NCI-H2227 treated with DMSO at 0.1 percent for 48 hours (cell line): ENCODE data around the gene GIT2.
"Not testable (repeated sequence)": the region's sequence is repeated elsewhere in the genome, so short reads cannot be mapped to it uniquely, and the experiment has no call there.

Experiments used
- DNase-seq: peaks from one replicate; lab custom pipeline; 2025; lab: John Stamatoyannopoulos, UW

Gene GIT2, protein sequence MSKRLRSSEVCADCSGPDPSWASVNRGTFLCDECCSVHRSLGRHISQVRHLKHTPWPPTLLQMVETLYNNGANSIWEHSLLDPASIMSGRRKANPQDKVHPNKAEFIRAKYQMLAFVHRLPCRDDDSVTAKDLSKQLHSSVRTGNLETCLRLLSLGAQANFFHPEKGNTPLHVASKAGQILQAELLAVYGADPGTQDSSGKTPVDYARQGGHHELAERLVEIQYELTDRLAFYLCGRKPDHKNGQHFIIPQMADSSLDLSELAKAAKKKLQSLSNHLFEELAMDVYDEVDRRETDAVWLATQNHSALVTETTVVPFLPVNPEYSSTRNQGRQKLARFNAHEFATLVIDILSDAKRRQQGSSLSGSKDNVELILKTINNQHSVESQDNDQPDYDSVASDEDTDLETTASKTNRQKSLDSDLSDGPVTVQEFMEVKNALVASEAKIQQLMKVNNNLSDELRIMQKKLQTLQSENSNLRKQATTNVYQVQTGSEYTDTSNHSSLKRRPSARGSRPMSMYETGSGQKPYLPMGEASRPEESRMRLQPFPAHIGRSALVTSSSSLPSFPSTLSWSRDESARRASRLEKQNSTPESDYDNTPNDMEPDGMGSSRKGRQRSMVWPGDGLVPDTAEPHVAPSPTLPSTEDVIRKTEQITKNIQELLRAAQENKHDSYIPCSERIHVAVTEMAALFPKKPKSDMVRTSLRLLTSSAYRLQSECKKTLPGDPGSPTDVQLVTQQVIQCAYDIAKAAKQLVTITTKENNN

DNA sequence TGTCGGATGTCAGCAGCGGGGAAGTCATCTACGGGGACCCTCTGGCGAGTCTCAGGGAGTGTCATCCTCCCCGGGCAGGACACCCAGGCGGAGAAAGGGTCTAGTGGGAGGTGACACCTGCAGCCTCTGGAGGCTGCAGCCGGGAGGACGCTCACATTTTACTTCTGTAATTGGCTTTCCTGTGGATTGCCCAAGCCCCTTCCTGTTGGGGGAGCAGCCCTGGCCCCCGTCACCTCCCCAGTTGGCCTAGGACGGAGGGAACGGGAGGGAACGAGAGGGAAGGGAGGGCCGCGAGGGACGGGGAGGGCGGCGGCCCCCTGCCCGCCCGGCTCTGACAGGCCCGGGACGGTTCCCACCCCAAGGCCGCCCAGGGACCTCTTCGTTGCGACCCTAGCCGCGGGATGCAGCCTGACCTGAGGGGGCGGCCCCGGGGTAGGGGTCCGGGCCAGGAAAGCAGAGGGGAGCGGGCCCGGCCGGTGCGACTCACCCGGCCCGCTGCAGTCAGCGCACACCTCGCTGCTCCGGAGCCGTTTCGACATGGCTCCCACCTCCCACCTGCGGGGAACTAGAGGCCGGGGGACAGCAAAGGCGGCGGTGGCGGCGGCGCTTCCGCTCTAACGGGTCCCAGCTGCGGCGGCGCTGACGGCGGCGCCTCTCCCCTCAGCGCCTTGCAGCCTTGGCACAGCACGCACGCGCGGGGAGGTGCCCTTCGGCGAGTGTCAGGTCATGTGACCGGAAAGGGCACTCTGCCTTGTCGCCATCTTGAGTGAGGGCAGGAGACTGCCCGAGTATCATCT, at the start of gene GIT2:
TSS of gene GIT2 (minus strand) at position 683 of the 797 bp plus-strand sequence. CDS start at position 539, 144 bp downstream.
- peak; percentile 86 for DNase-seq

- DNase-seq: no peak
Observed at GRCh38 chr12:110042264-110042663, 46.1 kb upstream of the GIT2 start.

GRCh38 chr12:110039085-110039807, 43.1 kb upstream of the GIT2 start:
- DNase-seq: no peak

DNA sequence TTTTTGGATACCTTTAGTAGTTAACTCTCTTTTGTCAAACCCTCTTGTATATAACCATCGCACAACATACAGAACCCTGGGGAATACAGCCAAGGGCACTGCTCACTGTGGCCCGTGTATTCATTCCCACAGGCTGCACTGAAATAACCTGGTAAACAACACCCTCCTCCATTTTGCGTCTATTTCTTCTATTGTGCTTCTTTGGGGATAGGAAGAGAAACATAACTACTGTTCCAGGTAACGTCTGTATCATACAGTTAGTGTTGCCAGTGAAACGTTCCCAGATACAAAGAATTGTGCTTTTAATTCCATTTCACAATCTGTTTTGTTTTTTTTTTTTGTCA, 42.5 kb upstream of the GIT2 start:
- DNase-seq: no peak

DNA sequence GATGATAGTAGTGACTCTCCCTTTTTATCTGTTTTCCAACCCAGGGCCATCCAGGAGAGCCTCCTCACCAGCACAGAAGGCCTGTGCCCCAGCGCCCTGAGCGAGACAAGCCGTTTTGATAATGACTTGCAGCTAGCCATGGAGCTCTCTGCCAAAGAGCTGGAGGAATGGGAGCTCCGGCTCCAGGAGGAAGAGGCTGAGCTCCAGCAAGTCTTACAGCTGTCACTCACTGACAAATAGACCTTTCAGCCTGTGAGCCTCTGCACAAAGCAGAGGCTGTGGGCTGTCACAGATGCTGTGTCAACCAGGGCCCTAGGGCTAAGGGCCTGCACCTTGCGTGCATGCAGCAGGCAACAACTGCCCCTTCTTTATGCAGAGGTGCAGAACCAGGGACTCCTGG, 41.1 kb upstream of the GIT2 start:
- DNase-seq: no peak

DNA sequence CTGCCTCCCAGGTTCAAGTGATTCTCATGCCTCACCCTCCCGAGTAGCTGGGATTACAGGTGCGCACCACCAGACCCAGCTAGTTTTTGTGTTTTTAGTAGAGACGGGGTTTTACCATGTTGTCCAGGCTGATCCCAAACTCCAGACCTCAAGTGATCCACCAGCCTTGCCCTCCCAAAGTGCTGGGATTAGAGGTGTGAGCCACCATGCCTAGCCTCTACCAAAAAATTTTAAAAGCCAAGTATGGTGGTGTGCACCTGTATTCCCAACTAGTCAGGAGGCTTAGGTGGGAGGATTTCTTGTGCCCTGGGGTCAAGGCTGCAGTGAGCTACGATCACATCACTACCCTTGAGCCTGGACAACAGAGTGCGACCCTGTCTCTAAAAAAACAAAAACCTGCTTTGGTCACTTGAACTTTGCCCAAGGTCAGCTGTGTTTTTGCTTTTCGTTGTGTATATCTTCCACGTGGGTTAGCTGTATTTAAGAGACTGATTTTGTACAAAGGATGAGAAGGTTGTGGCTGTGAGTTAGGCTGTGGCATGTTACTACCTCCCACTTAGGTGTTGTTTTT, 39.5 kb upstream of the GIT2 start:
- no peak for DNase-seq

DNA sequence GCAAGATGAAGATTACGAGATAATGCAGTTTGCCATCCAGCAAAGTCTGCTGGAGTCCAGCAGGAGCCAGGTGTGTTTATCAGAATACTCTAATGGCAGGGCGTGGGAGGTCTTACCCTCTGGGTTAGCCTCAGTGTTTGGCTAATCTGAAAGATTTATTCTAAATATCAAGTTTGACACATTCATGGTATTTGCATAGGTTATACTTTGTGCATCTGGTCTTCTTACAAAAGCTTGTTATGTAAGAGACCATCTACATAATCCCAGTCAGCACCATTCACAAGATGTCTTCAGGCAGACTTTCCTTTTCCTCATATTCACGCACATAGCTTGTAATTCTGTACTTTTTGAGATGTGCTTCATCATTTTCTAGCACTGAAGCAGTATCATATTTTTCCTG, 37.7 kb upstream of the GIT2 start:
- DNase-seq: no peak

DNA sequence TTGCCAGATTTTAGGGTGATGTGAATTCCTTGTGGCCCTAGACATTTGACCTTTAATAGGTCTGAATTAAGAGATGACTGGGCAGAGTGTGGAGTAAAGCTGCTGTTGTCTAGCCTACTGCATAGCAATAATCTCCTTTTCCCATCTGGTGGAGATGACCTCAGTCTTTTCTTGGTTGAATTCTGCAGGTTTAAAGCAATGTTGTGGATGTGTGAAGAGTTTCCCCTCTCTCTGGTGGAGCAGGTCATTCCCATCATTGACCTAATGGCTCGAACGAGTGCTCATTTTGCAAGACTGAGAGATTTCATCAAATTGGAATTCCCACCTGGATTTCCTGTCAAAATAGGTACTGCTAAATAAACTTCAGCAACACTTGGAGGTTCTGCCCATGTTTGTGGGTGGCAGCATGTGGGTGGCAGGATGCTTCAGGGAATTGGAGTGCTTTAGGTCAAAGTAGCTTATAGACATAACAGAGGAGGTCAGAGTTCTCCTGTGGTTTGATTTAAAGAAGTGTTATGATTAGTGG, 33.2 kb upstream of the GIT2 start:
- no peak for DNase-seq

GRCh38 chr12:110028323-110028722, 32.2 kb upstream of the GIT2 start:
- DNase-seq: no peak

DNA sequence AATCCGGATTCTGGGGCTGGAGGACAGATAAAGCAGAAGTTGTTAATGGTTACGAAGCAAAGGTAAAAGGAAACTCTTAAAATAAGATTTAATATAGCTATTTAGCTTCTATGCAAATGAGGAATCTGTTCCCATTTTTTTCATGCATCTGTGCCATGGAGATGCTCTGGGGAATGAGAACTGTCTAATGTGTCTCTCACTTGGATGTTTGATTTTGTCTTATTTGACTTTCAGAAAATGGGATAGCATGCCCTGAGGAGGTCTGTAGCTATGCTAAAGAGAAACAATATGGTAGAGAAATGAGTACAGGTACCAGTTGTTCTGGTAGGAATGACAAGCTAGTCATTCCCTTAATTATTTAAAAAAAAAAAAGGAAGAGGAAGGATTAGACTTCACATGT, 27.9 kb upstream of the GIT2 start:
- DNase-seq: no peak

DNA sequence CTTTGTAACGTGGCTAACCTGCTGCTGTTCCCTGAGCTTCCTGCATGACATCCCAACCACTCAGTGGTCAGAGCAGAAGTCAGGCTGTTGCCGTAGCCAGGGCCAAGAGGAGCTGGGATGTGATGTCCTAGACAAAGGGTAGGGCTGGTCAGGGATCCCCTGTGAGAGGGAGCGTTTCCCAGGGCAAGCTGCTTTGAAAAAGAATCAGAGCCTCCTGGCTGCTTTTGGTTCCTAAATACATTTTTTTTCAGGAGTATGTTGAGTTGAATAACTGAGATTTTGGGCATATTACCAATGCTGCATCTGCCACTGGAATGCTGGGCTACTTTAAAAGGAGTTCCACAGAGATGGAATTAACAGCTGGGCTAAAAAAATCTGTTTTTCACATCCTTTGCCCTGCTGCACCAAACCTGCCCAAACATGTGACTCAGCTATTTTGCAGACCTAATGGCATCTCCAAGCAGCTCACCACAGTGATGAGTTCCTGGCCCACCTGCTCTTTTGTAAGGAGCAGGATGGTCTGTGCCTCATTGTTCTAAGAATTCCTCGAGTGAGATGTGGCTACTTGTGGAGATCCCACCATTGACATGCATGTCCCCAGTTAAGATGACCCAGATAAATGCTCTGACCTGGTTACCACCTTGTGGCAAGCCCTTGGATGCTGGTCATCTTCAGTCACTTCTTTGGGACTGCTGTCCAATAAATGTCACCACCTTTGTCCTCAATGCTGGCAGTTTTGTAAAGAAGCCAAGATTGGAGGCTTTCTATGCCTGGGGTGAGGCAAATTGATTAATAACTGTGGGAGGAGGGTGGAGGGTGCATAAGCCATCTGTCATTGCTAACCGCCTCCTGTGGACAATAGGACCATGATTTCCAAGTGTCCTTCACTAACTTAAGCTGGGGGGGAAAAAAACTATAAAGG, 27.2 kb upstream of the GIT2 start:
- no peak for DNase-seq

DNA sequence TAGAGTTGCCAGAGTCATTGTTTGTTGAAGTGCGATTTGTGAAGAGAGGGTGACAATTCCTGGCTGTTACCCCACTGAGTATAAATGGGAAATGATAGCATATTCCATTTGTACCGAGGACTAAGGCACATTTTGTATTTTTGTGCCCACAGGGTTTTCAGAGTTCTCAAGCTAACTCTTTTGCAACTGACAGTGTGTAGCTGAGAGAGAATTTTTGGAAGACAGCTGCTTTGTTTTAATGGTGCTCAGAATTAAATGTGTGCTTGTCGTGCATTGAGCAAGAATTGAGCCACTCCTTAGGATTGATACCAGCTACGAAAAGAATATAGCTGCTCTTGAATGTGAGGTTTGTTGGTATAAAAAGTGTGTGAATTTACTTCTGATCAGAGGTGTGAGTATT, 24.8 kb upstream of the GIT2 start:
- no peak for DNase-seq

DNA sequence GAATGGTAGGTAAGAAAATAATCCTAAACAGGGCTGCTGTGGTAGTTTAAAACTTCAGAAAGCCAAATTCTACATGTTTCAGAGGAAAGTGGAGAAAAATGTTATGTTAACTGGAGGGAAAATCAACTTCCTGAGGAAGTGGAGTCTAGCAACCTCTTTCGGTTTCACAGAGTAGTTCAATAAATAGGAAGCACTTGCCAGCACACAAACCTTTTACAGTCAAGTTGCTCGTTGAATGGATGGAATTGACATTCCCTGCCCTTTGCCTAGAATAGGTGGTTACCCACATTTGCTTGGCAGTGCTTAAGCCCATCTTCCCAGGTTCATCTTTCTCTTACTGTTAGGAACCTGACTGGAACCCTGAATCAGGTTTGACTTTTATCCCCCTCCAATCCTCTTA, 19.0 kb upstream of the GIT2 start:
- no peak for DNase-seq

GRCh38 chr12:110012659-110013058, 16.5 kb upstream of the GIT2 start:
- DNase-seq: no peak

DNA sequence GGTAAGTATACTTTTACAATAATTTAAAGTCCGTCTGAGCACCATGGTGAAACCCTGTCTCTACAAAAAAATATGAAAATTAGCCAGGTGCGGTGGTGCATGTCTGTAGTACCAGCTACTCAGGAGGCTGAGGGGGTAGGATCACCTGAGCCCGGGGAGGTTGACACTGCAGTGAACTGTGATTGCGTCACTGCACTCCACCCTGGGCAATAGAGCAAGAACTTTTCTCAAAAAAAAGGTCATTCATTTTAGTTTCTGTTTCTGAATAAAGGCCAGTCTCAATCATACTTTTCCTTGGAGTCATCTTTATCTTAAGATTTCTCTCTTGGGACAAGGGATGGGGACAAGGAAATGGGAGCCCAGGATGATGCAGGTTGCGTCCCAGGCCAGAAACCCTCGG, 16.0 kb upstream of the GIT2 start:
- no peak for DNase-seq

DNA sequence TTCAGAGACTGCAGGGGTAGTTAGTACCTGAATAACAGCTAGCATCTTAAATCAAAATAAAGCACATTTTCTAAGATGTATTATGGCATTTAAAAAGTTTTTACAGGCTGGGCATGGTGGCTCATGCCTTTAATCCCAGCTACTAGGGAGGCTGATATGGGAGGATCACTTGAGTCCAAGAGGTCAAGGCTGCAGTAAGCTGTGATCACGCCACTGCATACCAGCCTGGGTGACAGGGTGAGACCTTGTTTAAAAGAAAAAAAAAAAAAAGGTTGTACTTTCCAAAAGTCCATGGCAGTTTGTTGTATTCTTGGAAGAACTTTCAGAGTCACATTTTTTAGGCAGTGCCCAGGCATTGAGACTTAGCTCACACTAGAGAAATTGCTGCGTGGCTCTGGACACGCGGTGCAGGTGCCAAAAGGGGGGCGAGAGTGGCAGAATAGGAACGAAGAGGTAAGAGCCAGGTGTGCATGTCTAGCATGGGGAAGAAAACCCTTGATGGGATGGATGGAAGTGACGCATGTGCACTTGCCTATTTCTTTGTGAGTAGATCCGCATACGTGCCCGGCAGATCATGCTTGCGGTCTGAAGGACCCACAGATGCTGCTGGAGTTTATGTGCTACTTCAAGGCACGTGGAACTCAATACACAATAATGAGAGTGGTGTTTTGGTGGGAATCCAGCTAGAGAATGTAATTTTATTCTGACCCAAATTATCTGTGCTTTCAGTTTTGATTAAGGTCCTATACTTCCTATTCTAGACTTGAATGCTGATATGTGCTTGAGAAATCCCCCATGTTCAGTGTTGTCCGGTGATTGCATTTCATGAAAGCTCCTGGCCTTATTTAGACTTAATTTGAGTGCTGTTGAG, 14.9 kb upstream of the GIT2 start:
- no peak for DNase-seq

DNA sequence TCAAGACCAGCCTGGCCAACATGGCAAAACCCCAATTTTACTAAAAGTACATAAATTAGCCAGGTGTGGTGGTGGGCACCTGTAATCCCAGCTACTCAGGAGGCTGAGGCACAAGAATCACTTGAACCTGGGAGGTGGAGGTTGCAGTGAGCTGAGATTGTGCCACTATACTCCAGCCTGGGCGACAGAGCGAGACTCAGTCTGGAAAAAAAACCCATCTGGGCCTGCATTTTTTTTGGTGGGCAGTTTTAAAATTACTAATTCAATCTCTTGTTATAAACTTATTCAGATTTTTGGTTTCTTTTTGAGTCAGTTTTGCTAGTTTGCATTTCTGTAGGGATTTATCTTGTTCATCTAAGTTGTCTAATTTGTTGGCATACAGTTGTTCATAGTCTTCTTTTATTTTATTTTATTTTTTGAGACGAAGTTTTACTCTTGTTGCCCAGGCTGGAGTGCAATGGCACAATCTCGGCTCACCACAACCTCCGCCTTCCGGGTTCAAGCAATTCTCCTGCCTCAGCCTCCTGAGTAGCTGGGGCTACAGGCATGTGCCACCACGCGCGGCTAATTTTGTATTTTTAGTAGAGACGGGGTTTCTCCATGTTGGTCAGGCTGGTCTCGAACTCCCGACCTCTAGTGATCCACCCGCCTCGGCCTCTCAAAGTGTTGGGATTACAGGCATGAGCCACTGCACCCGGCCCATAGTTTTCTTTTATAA, 12.7 kb upstream of the GIT2 start:
- DNase-seq: not testable (repeated sequence)

- DNase-seq: no peak
Observed at GRCh38 chr12:110007881-110008280, 11.7 kb upstream of the GIT2 start.

GRCh38 chr12:110006115-110006514, 9.9 kb upstream of the GIT2 start:
- DNase-seq: no peak
